K562 (cell line): ENCODE measurements around the gene SSBP1. TPM values are rescaled to one million over a fixed set of nuclear protein-coding genes. Genes with fewer than 3 reads are reported as not detected.

Experiments used
- ATAC-seq: fragments of 200-7000 bp; cut with Tn5 transposase; 3 replicates; pipeline ENCODE4 v1.9.1; 2020; ENCODE audit warnings: moderate library complexity
- BruUV-seq: library from RNA; stranded (reverse); fragments of 400-500 nt; replicated peaks from 2 replicates; lab custom pipeline; 2021; lab: Mats Ljungman, UMichigan
- CTCF ChIA-PET: fragments of 300-600 bp; formaldehyde crosslinking; extraction: SDS; loops from one replicate; lab custom pipeline; 2021; ENCODE audit warnings: low intra/inter-chr PET ratio; lab: Yijun Ruan, JAX
- POLR2A ChIA-PET: fragments of 300-600, 350-650 bp; sonication (Branson Sonifier 250); formaldehyde crosslinking; extraction: SDS; loops from one replicate; lab custom pipeline; 2021; ENCODE audit warnings: antibody characterized with exemption, inconsistent platforms; lab: Yijun Ruan, JAX
- DNase-seq, 4 experiments: peaks; one replicate each; pipeline versions ENCODE4 v3.0.0 to v3.0.0-alpha.2; 2011 to 2018; ENCODE audit warnings: low spot score in 3 of 4, mixed read lengths in 3 of 4; ENCODE audit errors: extremely low read depth in 1 of 4
- FAIRE-seq: peaks from 2 replicates; lab custom pipeline; 2011; peaks lifted over from hg19 to GRCh38; lab: Jason Lieb, UNC
- H2AFZ ChIP-seq: 2 replicates; pipeline ENCODE4 v1.6.0; 2011; ENCODE audit warnings: low read depth, low read length, control low read depth, inconsistent platforms
- H3K27ac ChIP-seq: fragments of 200-600 bp; 3 replicates; pipeline ENCODE4 v1.8.0; 2011; ENCODE audit warnings: low read depth, mild to moderate bottlenecking, control low read depth, inconsistent platforms, low read length, moderate library complexity, mixed read lengths; ENCODE audit errors: extremely low read depth
- H3K27me3 ChIP-seq, 2 experiments: fragments of 300-600 bp in 1 of 2; 2 replicates in 1 of 2; 3 replicates in 1 of 2; pipeline versions ENCODE4 v1.6.0 to v1.8.0; 2011; ENCODE audit warnings: inconsistent platforms in 2 of 2, low read length in 2 of 2, mild to moderate bottlenecking in 1 of 2, mixed read lengths in 1 of 2, moderate library complexity in 1 of 2; ENCODE audit not compliant: control insufficient read depth in 2 of 2, insufficient read depth in 2 of 2
- H3K36me3 ChIP-seq: fragments of 300-600 bp; 3 replicates; pipeline ENCODE4 v1.8.0; 2011; ENCODE audit warnings: mild to moderate bottlenecking, low read length, inconsistent platforms; ENCODE audit not compliant: control insufficient read depth, insufficient read depth
- H3K4me1 ChIP-seq, 2 experiments: fragments of 200-600 bp in 1 of 2; replicated peaks in 1 of 2; 2 replicates in 1 of 2; 3 replicates in 1 of 2; pipeline versions ENCODE4 v1.5.1 to v1.8.0; 2011; ENCODE audit warnings: inconsistent platforms in 2 of 2, low read length in 2 of 2, mild to moderate bottlenecking in 1 of 2, mixed read lengths in 1 of 2, moderate library complexity in 1 of 2; ENCODE audit not compliant: control insufficient read depth in 2 of 2, insufficient read depth in 2 of 2
- H3K4me2 ChIP-seq: 2 replicates; pipeline ENCODE4 v1.6.1; 2011; ENCODE audit warnings: low read length, control low read depth, inconsistent platforms, mixed read lengths; ENCODE audit not compliant: insufficient read depth
- H3K4me3 ChIP-seq: fragments of 200-600 bp; sonication (generic), shearing (Covaris generic); 2 replicates; pipeline ENCODE4 v1.5.1; 2016; ENCODE audit warnings: control low read depth, inconsistent platforms
- H3K79me2 ChIP-seq: fragments of 200-600 bp; 3 replicates; pipeline ENCODE4 v1.8.0; 2011; ENCODE audit warnings: low read length, inconsistent platforms; ENCODE audit not compliant: control insufficient read depth, insufficient read depth
- H3K9ac ChIP-seq, 2 experiments: 2 replicates each; pipeline versions ENCODE4 v1.6.0 to v1.6.1; 2011; ENCODE audit warnings: low read depth in 2 of 2, low read length in 2 of 2, control low read depth in 1 of 2, inconsistent platforms in 1 of 2, mild to moderate bottlenecking in 1 of 2, mixed read lengths in 1 of 2; ENCODE audit not compliant: insufficient read depth in 1 of 2
- H3K9me1 ChIP-seq: one replicate; pipeline ENCODE4 v1.6.0; 2011; ENCODE audit warnings: inconsistent platforms, mild to moderate bottlenecking, low read length, moderate library complexity; ENCODE audit not compliant: control insufficient read depth, insufficient read depth
- H3K9me3 ChIP-seq: replicated peaks from 2 replicates; pipeline ENCODE4 v1.5.1; 2011; ENCODE audit warnings: low read depth, low read length, inconsistent platforms; ENCODE audit not compliant: control insufficient read depth, insufficient read depth
- H4K20me1 ChIP-seq: replicated peaks from 2 replicates; pipeline ENCODE4 v1.6.1; 2011; ENCODE audit warnings: low read length, inconsistent platforms, mixed read lengths; ENCODE audit not compliant: control insufficient read depth, insufficient read depth
- ZBED1 ChIP-seq: IDR thresholded peaks from 2 replicates; pipeline ENCODE4 v1.6.1; 2014
- ZNF444 ChIP-seq: fragments of 250-450 bp; sonication (Bioruptor Pico); IDR thresholded peaks from 2 replicates; pipeline ENCODE4 v1.4.0; 2020; ENCODE audit warnings: mild to moderate bottlenecking, moderate library complexity
- WGBS: fragments of 100-300 bp; shearing (Covaris generic); methylation state at CpG from one replicate; pipeline ENCODE4 v1.1.6; 2016; ENCODE audit warnings: low coverage, mixed read lengths; ENCODE audit not compliant: insufficient coverage; ENCODE audit errors: missing lambda C conversion rate; 5-methylcytosine and 5-hydroxymethylcytosine counted together
- in situ Hi-C: fragments of 300-500 bp; cut with MboI; formaldehyde crosslinking; loops from 4 replicates; pipeline ENCODE4 v1.15.0; 2018; ENCODE audit warnings: inconsistent platforms, mixed read lengths
- intact Hi-C: fragments of 100-400 bp; cut with micrococcal nuclease; formaldehyde crosslinking; loops from 2 replicates; pipeline ENCODE4 v1.14.2; 2022
- polyA plus RNA-seq, 8 experiments: library from polyadenylated mRNA; depleted of rRNA in 4 of 8; stranded (reverse) in 5 of 8; unstranded in 3 of 8; fragments of >200 nt; fragmentation: Nextera tagmentation in 2 of 8; fragmentation: Illumina TruSeq in 1 of 8; extraction: Ambion mirVana in 2 of 8; extraction: Trizol in 1 of 8; gene quantifications; 2 replicates each; pipeline versions ENCODE4 v1.2.1 to v1.2.3, GENCODE V29; 2011 to 2014; ENCODE audit warnings: inconsistent platforms in 1 of 8, missing spikeins in 1 of 8
- total RNA-seq, 7 experiments: library from RNA; depleted of rRNA in 6 of 7; stranded (reverse); fragments of >200 nt in 6 of 7; fragmentation: Illumina TruSeq in 2 of 7; extraction: Trizol in 2 of 7; gene quantifications; 2 replicates each; pipeline versions ENCODE4 v1.2.1 to v1.2.3, GENCODE V29; 2011 to 2021; ENCODE audit warnings: low replicate concordance in 1 of 7
- TF ChIP-seq, protein P1 (sequence below): sonication (generic); formaldehyde crosslinking; IDR thresholded peaks from 2 replicates; pipeline ENCODE4 v1.8.0; 2022; ENCODE audit warnings: mild to moderate bottlenecking, missing genetic modification reagents

The SSBP1 gene
- total and polyA plus RNA-seq, 9 of the 15 experiments (the other 6 are each of a cell fraction or from before 2014, with no cell fraction given): 404 to 1,996 (median 835) TPM

GRCh38 chr7:141748396-141748795, 10.2 kb downstream of the SSBP1 start:
- no peak overlapping the region for H3K9ac ChIP-seq
- no peak overlapping the region for H3K27ac ChIP-seq
- WGBS: 100% methylated on average over 2 of the region's 2 CpGs
- ChIA-PET POLR2A (no interaction called here), CTCF (no interaction called here)
- no peak overlapping the region for H2AFZ ChIP-seq
- TF ChIP-seq ZBED1 (no peak), ZNF444 (CRISPR knock-in tag) (no peak)
- TF ChIP-seq, protein P1, sequence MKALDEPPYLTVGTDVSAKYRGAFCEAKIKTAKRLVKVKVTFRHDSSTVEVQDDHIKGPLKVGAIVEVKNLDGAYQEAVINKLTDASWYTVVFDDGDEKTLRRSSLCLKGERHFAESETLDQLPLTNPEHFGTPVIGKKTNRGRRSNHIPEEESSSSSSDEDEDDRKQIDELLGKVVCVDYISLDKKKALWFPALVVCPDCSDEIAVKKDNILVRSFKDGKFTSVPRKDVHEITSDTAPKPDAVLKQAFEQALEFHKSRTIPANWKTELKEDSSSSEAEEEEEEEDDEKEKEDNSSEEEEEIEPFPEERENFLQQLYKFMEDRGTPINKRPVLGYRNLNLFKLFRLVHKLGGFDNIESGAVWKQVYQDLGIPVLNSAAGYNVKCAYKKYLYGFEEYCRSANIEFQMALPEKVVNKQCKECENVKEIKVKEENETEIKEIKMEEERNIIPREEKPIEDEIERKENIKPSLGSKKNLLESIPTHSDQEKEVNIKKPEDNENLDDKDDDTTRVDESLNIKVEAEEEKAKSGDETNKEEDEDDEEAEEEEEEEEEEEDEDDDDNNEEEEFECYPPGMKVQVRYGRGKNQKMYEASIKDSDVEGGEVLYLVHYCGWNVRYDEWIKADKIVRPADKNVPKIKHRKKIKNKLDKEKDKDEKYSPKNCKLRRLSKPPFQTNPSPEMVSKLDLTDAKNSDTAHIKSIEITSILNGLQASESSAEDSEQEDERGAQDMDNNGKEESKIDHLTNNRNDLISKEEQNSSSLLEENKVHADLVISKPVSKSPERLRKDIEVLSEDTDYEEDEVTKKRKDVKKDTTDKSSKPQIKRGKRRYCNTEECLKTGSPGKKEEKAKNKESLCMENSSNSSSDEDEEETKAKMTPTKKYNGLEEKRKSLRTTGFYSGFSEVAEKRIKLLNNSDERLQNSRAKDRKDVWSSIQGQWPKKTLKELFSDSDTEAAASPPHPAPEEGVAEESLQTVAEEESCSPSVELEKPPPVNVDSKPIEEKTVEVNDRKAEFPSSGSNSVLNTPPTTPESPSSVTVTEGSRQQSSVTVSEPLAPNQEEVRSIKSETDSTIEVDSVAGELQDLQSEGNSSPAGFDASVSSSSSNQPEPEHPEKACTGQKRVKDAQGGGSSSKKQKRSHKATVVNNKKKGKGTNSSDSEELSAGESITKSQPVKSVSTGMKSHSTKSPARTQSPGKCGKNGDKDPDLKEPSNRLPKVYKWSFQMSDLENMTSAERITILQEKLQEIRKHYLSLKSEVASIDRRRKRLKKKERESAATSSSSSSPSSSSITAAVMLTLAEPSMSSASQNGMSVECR: no peak
- H3K9me3 ChIP-seq: peaks cover 32% of the 10 kb centered on the region
- ATAC-seq: no peak
- no TSS peak for BruUV-seq
- no peak overlapping the region for H3K4me3 ChIP-seq
- peaks cover 99% of the 10 kb centered on the region for H3K36me3 ChIP-seq
- intact Hi-C loops: no loop called here
- H3K4me2 ChIP-seq: no peak overlapping the region
- no peaks in the 10 kb centered on the region for H3K4me1 ChIP-seq
- in situ Hi-C loops: no loop called here
- no peak for FAIRE-seq
- no peaks in the 10 kb centered on the region for H4K20me1 ChIP-seq
- no peaks in the 10 kb centered on the region; the same call in 2 of the 3 replicates for H3K79me2 ChIP-seq
- H3K9me1 ChIP-seq: no peaks in the 10 kb centered on the region
- H3K27me3 ChIP-seq: no peaks in the 10 kb centered on the region
- DNase-seq: no peak
